Adipocyte (in vitro differentiated cells): ENCODE results near the gene ARF3.

Experiments
- DNase-seq: peaks from one replicate; pipeline ENCODE4 v3.0.0-alpha.2; 2015; ENCODE audit warnings: low read depth
- H3K27me3 ChIP-seq: replicated peaks from 2 replicates; pipeline ENCODE4 v1.7.0; 2013; ENCODE audit warnings: mild to moderate bottlenecking, low read length, moderate library complexity; ENCODE audit not compliant: control insufficient read depth, insufficient read depth
- H3K36me3 ChIP-seq: 2 replicates; pipeline ENCODE4 v1.7.0; 2013; ENCODE audit warnings: low read length, mild to moderate bottlenecking, moderate library complexity; ENCODE audit not compliant: control insufficient read depth, insufficient read depth, severe bottlenecking
- H3K4me1 ChIP-seq: 2 replicates; pipeline ENCODE4 v1.7.0; 2013; ENCODE audit warnings: mild to moderate bottlenecking, low read length, moderate library complexity; ENCODE audit not compliant: control insufficient read depth, insufficient read depth
- H3K4me3 ChIP-seq: 2 replicates; pipeline ENCODE4 v1.7.0; 2013; ENCODE audit warnings: mild to moderate bottlenecking, low read length, moderate library complexity
- H3K9ac ChIP-seq: 2 replicates; pipeline ENCODE4 v1.7.0; 2013; ENCODE audit warnings: mild to moderate bottlenecking, low read length, moderate library complexity
- H3K9me3 ChIP-seq: 2 replicates; pipeline ENCODE4 v1.7.0; 2013; ENCODE audit warnings: mild to moderate bottlenecking, low read length, moderate library complexity; ENCODE audit not compliant: control insufficient read depth

The ARF3 gene

GRCh38 chr12:48956279-48957140 lies 777 bp downstream of the ARF3 start:
- H3K36me3 ChIP-seq: peaks cover 33% of the 10 kb centered on the region
- DNase-seq: peak; percentile 98
- no peaks in the 10 kb centered on the region for H3K9me3 ChIP-seq
- H3K9ac ChIP-seq: peak overlapping the region; percentile 98
- H3K4me3 ChIP-seq: peak overlapping the region; percentile 98
- peaks cover 22% of the 10 kb centered on the region for H3K4me1 ChIP-seq
- no peaks in the 10 kb centered on the region for H3K27me3 ChIP-seq

GRCh38 chr12:48954841-48955501 lies 2.3 kb downstream of the ARF3 start:
- DNase-seq: no peak
- H3K27me3 ChIP-seq: no peaks in the 10 kb centered on the region
- H3K4me1 ChIP-seq: peaks cover 22% of the 10 kb centered on the region
- peaks cover 33% of the 10 kb centered on the region for H3K36me3 ChIP-seq
- no peak overlapping the region for H3K9ac ChIP-seq
- H3K4me3 ChIP-seq: peak overlapping the region; percentile 98
- H3K9me3 ChIP-seq: no peaks in the 10 kb centered on the region

DNA sequence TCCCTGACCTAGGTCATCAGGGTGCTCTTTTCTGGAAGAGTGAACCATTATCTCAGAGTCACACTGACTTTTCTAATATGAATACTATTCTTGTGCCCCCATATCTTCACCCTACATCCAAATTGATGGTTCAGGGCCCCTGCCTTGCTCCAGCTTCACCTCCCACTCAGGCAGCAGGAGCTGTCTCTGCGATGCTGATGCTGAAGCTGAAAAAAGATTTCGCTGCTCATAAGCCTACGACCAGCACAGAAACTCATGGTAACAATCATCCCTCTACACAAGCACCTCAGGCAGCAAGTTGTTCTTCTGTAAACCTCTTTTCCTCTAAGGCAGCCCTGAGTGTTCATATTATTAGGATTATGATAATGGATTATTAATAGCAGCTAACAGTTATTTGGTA lies 3.2 kb downstream of the ARF3 start:
- Histone ChIP-seq H3K4me1 (peaks cover 22% of the 10 kb centered on the region), H3K27me3 (no peaks in the 10 kb centered on the region), H3K9ac (no peak overlapping the region), H3K36me3 (peaks cover 38% of the 10 kb centered on the region), H3K9me3 (no peaks in the 10 kb centered on the region), H3K4me3 (no peak overlapping the region)
- no peak for DNase-seq

GRCh38 chr12:48952691-48953090 lies 4.6 kb downstream of the ARF3 start:
- H3K36me3 ChIP-seq: peaks cover 38% of the 10 kb centered on the region
- H3K4me3 ChIP-seq: no peak overlapping the region

DNA sequence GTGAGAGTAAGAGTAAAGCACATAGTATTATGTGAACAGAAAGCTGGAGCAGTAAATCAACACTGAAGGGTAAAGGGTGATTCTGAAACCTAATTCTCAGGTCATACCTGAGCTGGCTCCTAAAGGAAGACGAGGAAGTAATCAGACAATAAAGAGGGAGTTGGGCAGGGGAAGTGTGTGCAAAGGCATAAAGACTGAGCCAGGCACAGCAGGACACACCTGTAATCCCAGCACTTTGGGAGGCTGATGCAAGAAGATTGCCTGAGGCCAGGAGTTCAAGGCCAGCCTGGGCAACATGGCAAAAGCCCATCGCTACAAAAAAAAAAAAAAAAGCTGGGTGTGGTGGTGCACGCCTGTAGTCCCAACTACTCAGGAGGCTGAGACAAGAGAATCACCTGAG lies 9.6 kb downstream of the ARF3 start:
- peaks cover 14% of the 10 kb centered on the region for H3K36me3 ChIP-seq
- peaks cover 6% of the 10 kb centered on the region for H3K4me1 ChIP-seq
- H3K27me3 ChIP-seq: no peaks in the 10 kb centered on the region
- DNase-seq: no peak
- H3K9me3 ChIP-seq: no peaks in the 10 kb centered on the region
- H3K4me3 ChIP-seq: no peak overlapping the region
- H3K9ac ChIP-seq: no peak overlapping the region

More at GRCh38 chr12:48952691-48953090, 4.6 kb downstream of the ARF3 start:
- Histone ChIP-seq H3K9ac (no peak overlapping the region), H3K27me3 (no peaks in the 10 kb centered on the region), H3K9me3 (no peaks in the 10 kb centered on the region), H3K4me1 (peaks cover 18% of the 10 kb centered on the region)
- no peak for DNase-seq

GRCh38 chr12:48946943-48947342 lies 10.3 kb downstream of the ARF3 start:
- Histone ChIP-seq H3K9ac (no peak overlapping the region), H3K4me3 (no peak overlapping the region), H3K36me3 (peaks cover 6% of the 10 kb centered on the region), H3K27me3 (no peaks in the 10 kb centered on the region), H3K4me1 (peaks cover 6% of the 10 kb centered on the region), H3K9me3 (no peaks in the 10 kb centered on the region)
- no peak for DNase-seq

DNA sequence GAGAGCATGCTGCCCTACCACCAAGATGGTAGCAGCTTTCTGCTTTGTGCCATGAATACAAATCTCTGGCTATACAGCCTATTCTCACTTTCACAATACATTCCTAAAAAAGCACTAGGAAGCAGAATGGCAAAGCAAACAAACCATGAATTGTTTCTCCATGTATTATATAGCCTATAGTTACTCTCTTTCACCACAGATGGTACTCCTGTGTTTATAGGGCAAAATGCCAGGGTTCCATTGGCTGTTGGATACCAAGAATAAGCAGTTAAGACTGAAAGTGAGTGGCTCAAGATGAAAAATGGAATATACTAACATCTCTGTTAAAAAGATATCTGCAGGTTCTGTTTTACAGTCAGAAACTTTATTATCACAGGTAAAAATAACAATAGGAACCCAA lies 11.1 kb downstream of the ARF3 start:
- Histone ChIP-seq H3K4me1 (peaks cover 6% of the 10 kb centered on the region), H3K9me3 (no peaks in the 10 kb centered on the region), H3K27me3 (no peaks in the 10 kb centered on the region), H3K36me3 (peaks cover 13% of the 10 kb centered on the region), H3K4me3 (no peak overlapping the region), H3K9ac (no peak overlapping the region)
- DNase-seq: peak; percentile 41

DNA sequence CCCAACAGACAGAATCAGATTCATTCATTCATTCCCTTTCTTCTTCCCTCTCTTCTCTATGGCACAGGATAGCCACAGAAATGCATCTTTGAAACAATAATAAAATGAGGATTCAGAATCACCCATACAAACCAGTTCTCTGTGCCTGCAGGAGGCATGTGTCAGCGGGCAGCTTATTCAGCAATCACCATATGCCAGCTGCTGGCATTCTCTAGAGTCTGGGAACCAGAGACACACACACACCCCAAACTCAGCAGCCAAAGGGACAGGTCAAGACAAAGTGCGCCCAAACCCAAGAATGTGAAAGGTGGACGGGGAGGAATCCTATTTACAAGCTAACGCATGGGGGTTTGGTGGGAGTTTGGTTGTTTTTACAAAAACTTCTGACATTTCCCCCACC lies 14.1 kb downstream of the ARF3 start:
- peaks cover 6% of the 10 kb centered on the region for H3K4me1 ChIP-seq
- no peak overlapping the region for H3K4me3 ChIP-seq
- no peaks in the 10 kb centered on the region for H3K27me3 ChIP-seq
- no peaks in the 10 kb centered on the region for H3K9me3 ChIP-seq
- no peak overlapping the region for H3K9ac ChIP-seq
- peaks cover 36% of the 10 kb centered on the region for H3K36me3 ChIP-seq
- no peak for DNase-seq

DNA sequence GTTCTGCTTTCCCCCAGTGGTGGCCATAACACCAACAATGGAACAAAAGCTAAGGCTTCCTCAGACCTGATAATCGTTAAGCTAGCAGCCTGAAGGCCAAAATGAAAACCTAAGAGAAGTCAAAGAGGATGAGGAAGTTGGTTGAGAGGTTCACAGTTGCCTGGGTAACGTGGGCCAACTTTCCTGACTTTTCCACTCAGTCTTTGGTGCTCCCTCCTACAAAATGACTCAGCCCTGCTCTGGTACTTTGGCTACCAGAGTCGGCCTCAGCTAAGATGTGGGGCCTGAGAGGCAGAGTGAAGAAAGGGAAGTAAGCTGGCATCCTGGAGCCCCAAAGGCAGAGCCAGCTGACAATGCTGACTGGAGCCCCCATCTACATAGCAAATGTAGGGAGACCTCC lies 17.1 kb downstream of the ARF3 start:
- no peak for DNase-seq
- Histone ChIP-seq H3K9ac (no peak overlapping the region), H3K4me3 (no peak overlapping the region), H3K36me3 (peaks cover 59% of the 10 kb centered on the region), H3K27me3 (no peaks in the 10 kb centered on the region), H3K4me1 (peaks cover 15% of the 10 kb centered on the region), H3K9me3 (no peaks in the 10 kb centered on the region)

DNA sequence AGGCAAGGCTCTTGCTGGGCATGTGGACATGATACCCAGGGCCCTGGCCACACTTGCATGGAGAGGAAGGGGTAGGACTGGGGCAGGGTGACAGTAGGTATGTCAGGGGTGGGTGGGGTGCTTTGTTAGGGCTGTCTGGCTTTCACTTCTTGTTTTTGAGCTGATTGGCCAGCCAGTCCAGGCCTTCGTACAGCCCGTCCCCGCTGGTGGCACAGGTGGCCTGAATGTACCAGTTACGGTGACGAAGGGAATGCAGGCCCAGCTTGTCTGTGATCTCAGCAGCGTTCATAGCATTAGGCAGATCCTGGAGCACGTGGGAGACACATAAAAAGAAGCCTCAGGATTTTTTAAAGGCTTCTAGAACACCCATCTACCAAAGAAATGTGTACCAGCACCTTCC lies 18.5 kb downstream of the ARF3 start:
- H3K27me3 ChIP-seq: no peaks in the 10 kb centered on the region
- no peak overlapping the region for H3K4me3 ChIP-seq
- DNase-seq: no peak
- no peak overlapping the region for H3K9ac ChIP-seq
- H3K4me1 ChIP-seq: peaks cover 14% of the 10 kb centered on the region
- H3K9me3 ChIP-seq: no peaks in the 10 kb centered on the region
- peaks cover 65% of the 10 kb centered on the region for H3K36me3 ChIP-seq

DNA sequence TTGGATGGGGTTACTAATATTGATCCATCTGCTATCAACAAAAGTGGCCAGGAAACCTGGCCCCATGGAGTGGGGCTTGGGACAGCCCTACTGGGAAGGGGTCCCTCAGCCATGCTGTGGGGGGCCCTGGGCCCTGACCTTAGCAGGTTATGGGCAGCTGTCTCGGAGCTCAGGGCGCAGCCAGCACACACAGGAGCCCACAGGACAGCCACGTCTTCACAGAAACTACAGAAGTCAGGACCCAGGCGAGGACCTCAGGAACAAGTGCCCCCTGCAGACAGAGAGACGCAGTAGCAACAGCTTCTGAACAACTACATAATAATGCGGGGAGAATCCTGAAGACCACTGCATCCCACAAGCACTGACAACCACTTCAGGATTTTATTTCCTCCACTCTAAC lies 20.1 kb downstream of the ARF3 start:
- H3K36me3 ChIP-seq: peaks cover 80% of the 10 kb centered on the region
- no peak overlapping the region for H3K9ac ChIP-seq
- no peaks in the 10 kb centered on the region for H3K27me3 ChIP-seq

More for the DNA sequence above, 20.1 kb downstream of the ARF3 start:
- no peak overlapping the region for H3K4me3 ChIP-seq
- no peaks in the 10 kb centered on the region for H3K9me3 ChIP-seq
- DNase-seq: no peak
- peaks cover 9% of the 10 kb centered on the region for H3K4me1 ChIP-seq
